Spinal cord (tissue), 10 donors: Measurements from ENCODE around the gene WEE1. TPM values are rescaled to one million over a fixed set of nuclear protein-coding genes. Genes with fewer than 3 reads are reported as not detected.
"Not testable (repeated sequence)": the region's sequence is repeated elsewhere in the genome, so short reads cannot be mapped to it uniquely, and the experiment has no call there.

Source experiments
- DNase-seq, 6 donors: peaks; one replicate each; pipeline versions ENCODE4 v3.0.0 to v3.0.0-alpha.2; 2013 to 2015; ENCODE audit warnings: low spot score in 6 of 6, low read depth in 4 of 6
- H3K27ac ChIP-seq: one replicate; pipeline ENCODE4 v1.5.1; 2013; ENCODE audit warnings: low read depth, low read length, control low read depth
- H3K27me3 ChIP-seq: one replicate; pipeline ENCODE4 v1.6.1; 2013; ENCODE audit warnings: low read length; ENCODE audit not compliant: control insufficient read depth, insufficient read depth
- H3K36me3 ChIP-seq: one replicate; pipeline ENCODE4 v1.6.1; 2013; ENCODE audit warnings: low read length; ENCODE audit not compliant: control insufficient read depth, insufficient read depth
- H3K4me1 ChIP-seq: one replicate; pipeline ENCODE4 v1.6.1; 2013; ENCODE audit warnings: low read length; ENCODE audit not compliant: control insufficient read depth, insufficient read depth
- H3K4me3 ChIP-seq: one replicate; pipeline ENCODE4 v1.5.1; 2013; ENCODE audit warnings: low read depth, low read length, control low read depth
- H3K9me3 ChIP-seq: one replicate; pipeline ENCODE4 v1.6.1; 2013; ENCODE audit warnings: low read length; ENCODE audit not compliant: control insufficient read depth, insufficient read depth
- WGBS: methylation state at CpG from one replicate; pipeline ENCODE4 v1.1.5; 2013; ENCODE audit warnings: missing lambda C conversion rate; ENCODE audit not compliant: insufficient coverage; 5-methylcytosine and 5-hydroxymethylcytosine counted together
- polyA plus RNA-seq, 2 donors: library from polyadenylated mRNA; unstranded; fragments of 120-200 nt; gene quantifications; one replicate each; pipeline ENCODE4 v1.2.1, GENCODE V29; 2013; ENCODE audit not compliant: insufficient read length in 2 of 2
- total RNA-seq, 2 donors: library from RNA; depleted of rRNA in 1 of 2; stranded (reverse); fragments of 120-200 nt in 1 of 2; fragments of >200 nt in 1 of 2; gene quantifications; one replicate each; pipeline versions ENCODE4 v1.2.3 to v1.2.4, GENCODE V29; 2013 to 2014
- donor health status: healthy.

The WEE1 gene
- total and polyA plus RNA-seq, 4 donors, result 32.5 to 53.2 (median 40.7) TPM

DNA sequence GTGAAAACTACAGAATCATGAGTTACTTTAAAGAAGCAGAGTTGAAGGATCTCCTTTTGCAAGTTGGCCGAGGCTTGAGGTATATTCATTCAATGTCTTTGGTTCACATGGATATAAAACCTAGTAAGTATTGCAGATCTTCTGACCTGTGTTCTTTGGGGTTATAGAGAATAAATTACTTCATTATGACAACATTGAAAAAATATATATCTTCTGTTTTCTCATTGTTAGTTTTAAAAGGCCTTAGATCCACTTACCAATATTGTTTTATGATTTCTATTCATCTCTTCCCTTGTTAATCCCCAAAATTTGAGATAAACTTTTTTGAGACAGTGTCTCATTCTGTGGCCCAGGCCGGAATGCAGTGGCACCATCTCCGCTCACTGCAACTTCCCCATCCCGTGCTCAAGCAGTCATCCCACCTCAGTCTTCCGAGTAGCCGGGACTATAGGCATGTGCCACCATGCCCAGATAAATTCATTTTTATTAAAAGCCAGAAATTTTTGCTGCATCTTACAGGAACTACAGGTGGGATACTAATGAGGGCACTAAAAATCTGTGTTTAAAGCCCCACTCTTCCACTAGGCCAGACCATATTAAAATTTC is 8.2 kb downstream of the WEE1 start:
- no peak for DNase-seq
- WGBS, result 100% methylated on average over 3 of the region's 6 CpGs
- Histone ChIP-seq H3K9me3 (no peaks in the 10 kb centered on the region), H3K27ac (no peak overlapping the region), H3K4me3 (no peak overlapping the region), H3K36me3 (peaks cover 12% of the 10 kb centered on the region), H3K4me1 (no peaks in the 10 kb centered on the region), H3K27me3 (no peaks in the 10 kb centered on the region)

- no CpG with 5 or more reads among the region's 4 CpGs for WGBS
- no peaks in the 10 kb centered on the region for H3K4me1 ChIP-seq
- peaks cover 8% of the 10 kb centered on the region for H3K36me3 ChIP-seq
- no peak overlapping the region for H3K27ac ChIP-seq
- H3K27me3 ChIP-seq, result no peaks in the 10 kb centered on the region
- DNase-seq, result no peak
- H3K9me3 ChIP-seq, result no peaks in the 10 kb centered on the region
- no peak overlapping the region for H3K4me3 ChIP-seq
Measured at GRCh38 chr11:9590717-9591116, 17.2 kb downstream of the WEE1 start.

- no peaks in the 10 kb centered on the region for H3K27me3 ChIP-seq
- H3K4me3 ChIP-seq, result no peak overlapping the region
- no peaks in the 10 kb centered on the region for H3K9me3 ChIP-seq
- WGBS, result 55% methylated on average over 11 of the region's 11 CpGs
- H3K36me3 ChIP-seq, result peaks cover 3% of the 10 kb centered on the region
- H3K27ac ChIP-seq, result no peak overlapping the region
- H3K4me1 ChIP-seq, result no peaks in the 10 kb centered on the region
- DNase-seq, result no peak
Measured at GRCh38 chr11:9594267-9595046, 21.0 kb downstream of the WEE1 start.

GRCh38 chr11:9596926-9597464 is 23.5 kb downstream of the WEE1 start:
- Histone ChIP-seq H3K4me1 (peaks cover 6% of the 10 kb centered on the region), H3K27ac (no peak overlapping the region), H3K36me3 (no peaks in the 10 kb centered on the region), H3K4me3 (no peak overlapping the region), H3K27me3 (no peaks in the 10 kb centered on the region), H3K9me3 (no peaks in the 10 kb centered on the region)
- no peak for DNase-seq
- WGBS, result 89% methylated on average over 2 of the region's 4 CpGs

GRCh38 chr11:9600166-9600565 is 26.7 kb downstream of the WEE1 start:
- H3K36me3 ChIP-seq, result no peaks in the 10 kb centered on the region
- DNase-seq, result no peak
- no peak overlapping the region for H3K27ac ChIP-seq
- no peak overlapping the region for H3K4me3 ChIP-seq
- peaks cover 6% of the 10 kb centered on the region for H3K4me1 ChIP-seq
- 100% methylated on average over 1 of the region's 2 CpGs for WGBS
- no peaks in the 10 kb centered on the region for H3K27me3 ChIP-seq
- H3K9me3 ChIP-seq, result no peaks in the 10 kb centered on the region

- no peak overlapping the region for H3K4me3 ChIP-seq
- no peaks in the 10 kb centered on the region for H3K27me3 ChIP-seq
- no peaks in the 10 kb centered on the region for H3K9me3 ChIP-seq
- no peaks in the 10 kb centered on the region for H3K36me3 ChIP-seq
- peak in 1 of 6 donors; percentile 75 for DNase-seq
- no peak overlapping the region for H3K27ac ChIP-seq
- H3K4me1 ChIP-seq, result peaks cover 6% of the 10 kb centered on the region
- WGBS, result 73% methylated on average over 4 of the region's 4 CpGs
Measured at GRCh38 chr11:9600644-9601036, 27.2 kb downstream of the WEE1 start.

DNA sequence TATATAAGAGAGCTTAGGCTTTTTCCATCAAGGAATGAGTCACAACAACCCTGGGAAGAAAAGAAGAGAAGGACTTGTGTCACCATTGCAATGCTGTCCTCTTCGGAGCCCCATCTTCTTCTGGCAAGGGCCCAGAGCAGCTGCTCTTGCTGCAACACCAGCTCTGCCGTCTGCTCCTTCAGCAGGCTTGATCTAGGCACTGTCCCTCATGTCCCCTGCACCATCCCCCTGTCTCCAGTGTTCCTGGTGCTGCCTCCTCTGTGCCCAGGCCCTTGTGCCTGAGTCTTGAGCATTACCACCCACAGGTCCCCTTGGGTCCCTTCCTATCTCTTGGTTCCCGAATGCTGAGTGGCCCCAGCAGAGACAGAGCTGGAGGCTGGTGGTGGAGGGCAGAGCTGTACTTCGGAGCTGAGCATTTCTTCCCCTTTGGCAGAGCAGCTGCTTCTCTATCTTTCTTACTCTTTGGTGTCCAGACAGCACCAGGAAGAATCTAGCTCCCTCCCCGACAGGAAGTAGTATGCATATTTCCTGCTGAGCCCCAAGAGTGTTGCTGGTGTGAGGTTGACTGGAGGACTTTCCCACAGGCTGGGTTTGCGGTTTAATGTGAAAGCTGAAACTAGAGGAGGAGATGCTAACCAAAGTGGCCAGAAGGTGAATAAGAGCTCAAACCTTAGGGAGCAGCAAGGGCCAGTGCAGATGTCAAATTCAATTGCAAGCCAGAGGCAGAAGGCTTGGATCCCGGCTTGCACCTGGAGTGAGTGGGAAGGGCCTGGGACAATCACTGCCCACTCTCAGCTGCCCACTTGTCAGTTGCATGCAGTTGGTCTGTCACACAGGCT is 27.8 kb downstream of the WEE1 start:
- 54% methylated on average over 4 of the region's 7 CpGs for WGBS

GRCh38 chr11:9601876-9602199 is 28.4 kb downstream of the WEE1 start:
- peaks cover 6% of the 10 kb centered on the region for H3K4me1 ChIP-seq
- no peaks in the 10 kb centered on the region for H3K36me3 ChIP-seq
- no peak overlapping the region for H3K4me3 ChIP-seq
- DNase-seq, result no peak
- H3K27me3 ChIP-seq, result no peaks in the 10 kb centered on the region
- 100% methylated on average over 1 of the region's 5 CpGs for WGBS
- no peaks in the 10 kb centered on the region for H3K9me3 ChIP-seq
- no peak overlapping the region for H3K27ac ChIP-seq

More for the DNA sequence above, 27.8 kb downstream of the WEE1 start:
- Histone ChIP-seq H3K4me1 (peaks cover 6% of the 10 kb centered on the region), H3K36me3 (no peaks in the 10 kb centered on the region), H3K4me3 (no peak overlapping the region), H3K27ac (no peak overlapping the region), H3K9me3 (no peaks in the 10 kb centered on the region), H3K27me3 (no peaks in the 10 kb centered on the region)
- DNase-seq, result peak in 1 of 6 donors; percentile 28

- not testable (repeated sequence) for H3K9me3 ChIP-seq, DNase-seq
- WGBS, result 98% methylated on average over 10 of the region's 14 CpGs
Measured at GRCh38 chr11:9603214-9603613, 29.7 kb downstream of the WEE1 start.

More at GRCh38 chr11:9603214-9603613, 29.7 kb downstream of the WEE1 start:
- H3K4me3 ChIP-seq, H3K4me1 ChIP-seq, H3K36me3 ChIP-seq, H3K27me3 ChIP-seq, H3K27ac ChIP-seq: not testable (repeated sequence)
